Thyroid gland (tissue), 4 donors: Measurements from ENCODE around the gene NRN1L.
A peak's percentile ranks its signal among the peaks of the same experiment; 100 is the strongest.

Experiments
- CTCF ChIP-seq, 6 experiments: fragments of 200-600 bp in 3 of 6; fragments of 450-650 bp in 3 of 6; sonication (generic) in 3 of 6; IDR thresholded peaks; one replicate each; pipeline ENCODE4 v1.5.1; 2016 to 2019; ENCODE audit warnings: antibody characterized with exemption in 6 of 6, mild to moderate bottlenecking in 2 of 6, inconsistent platforms in 1 of 6, moderate library complexity in 1 of 6
- POLR2A ChIP-seq, 2 donors: fragments of 450-650 bp; IDR thresholded peaks; one replicate each; pipeline ENCODE4 v1.6.1; 2017; ENCODE audit warnings: antibody characterized with exemption in 2 of 2, mild to moderate bottlenecking in 2 of 2, moderate library complexity in 1 of 2

- peak in 4 of 6 experiments; percentile 1 to 28 (median 20) for TF ChIP-seq CTCF (IDR thresholded peaks at IDR 0.05)
- no peak for TF ChIP-seq POLR2A (IDR thresholded peaks at IDR 0.05)
Measured at GRCh38 chr16:67865318-67865717, 19.4 kb upstream of the NRN1L start.
